Measurements from ENCODE around the gene PRSS21. TPM values are rescaled to one million over a fixed set of nuclear protein-coding genes. Genes with fewer than 3 reads are reported as not detected.

Gene PRSS21
- total RNA-seq, 4 donors from 2014 or later, result 1.6 to 1.9 TPM; not detected in 2

DNA sequence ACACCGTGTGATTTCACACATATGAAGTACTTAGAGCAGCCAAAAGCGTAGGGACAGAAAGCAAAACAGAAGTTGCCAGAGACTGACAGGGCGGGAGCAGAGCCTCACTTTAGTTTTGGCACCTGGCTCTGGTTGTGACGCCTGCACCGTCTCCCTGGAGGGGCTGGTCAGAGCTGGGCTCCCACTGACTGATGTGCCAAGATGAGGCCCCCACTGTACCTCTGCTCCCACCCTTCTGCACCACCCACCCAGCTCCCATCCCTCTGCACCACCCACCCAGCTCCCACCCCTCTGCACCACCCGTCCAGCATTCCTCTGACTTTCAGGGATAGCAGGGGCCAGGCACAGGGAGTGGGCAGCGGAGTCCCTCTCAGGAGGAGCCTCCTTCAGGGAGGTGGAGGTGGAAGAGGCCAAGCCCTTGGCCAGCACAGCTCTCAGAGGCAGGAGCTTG lies 3.2 kb upstream of the PRSS21 start:
- TF ChIP-seq, protein P1, sequence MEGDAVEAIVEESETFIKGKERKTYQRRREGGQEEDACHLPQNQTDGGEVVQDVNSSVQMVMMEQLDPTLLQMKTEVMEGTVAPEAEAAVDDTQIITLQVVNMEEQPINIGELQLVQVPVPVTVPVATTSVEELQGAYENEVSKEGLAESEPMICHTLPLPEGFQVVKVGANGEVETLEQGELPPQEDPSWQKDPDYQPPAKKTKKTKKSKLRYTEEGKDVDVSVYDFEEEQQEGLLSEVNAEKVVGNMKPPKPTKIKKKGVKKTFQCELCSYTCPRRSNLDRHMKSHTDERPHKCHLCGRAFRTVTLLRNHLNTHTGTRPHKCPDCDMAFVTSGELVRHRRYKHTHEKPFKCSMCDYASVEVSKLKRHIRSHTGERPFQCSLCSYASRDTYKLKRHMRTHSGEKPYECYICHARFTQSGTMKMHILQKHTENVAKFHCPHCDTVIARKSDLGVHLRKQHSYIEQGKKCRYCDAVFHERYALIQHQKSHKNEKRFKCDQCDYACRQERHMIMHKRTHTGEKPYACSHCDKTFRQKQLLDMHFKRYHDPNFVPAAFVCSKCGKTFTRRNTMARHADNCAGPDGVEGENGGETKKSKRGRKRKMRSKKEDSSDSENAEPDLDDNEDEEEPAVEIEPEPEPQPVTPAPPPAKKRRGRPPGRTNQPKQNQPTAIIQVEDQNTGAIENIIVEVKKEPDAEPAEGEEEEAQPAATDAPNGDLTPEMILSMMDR (IDR thresholded peaks at IDR 0.05), result no peak
- TF ChIP-seq POLR2A (IDR thresholded peaks at IDR 0.05) (no peak), POLR2AphosphoS5 (IDR thresholded peaks at IDR 0.05) (no peak), EP300 (IDR thresholded peaks at IDR 0.05; ENCODE audit: low read depth) (no peak)
- Histone ChIP-seq H3K4me3 (no peak overlapping the region), H3K9me3 (no peaks in the 10 kb centered on the region), H3K4me1 (peaks cover 0 to 4% (median 0%) of the 10 kb centered on the region in 4 donors), H3K27ac (no peak overlapping the region), H3K27me3 (peaks cover 26% of the 10 kb centered on the region), H3K36me3 (no peaks in the 10 kb centered on the region)
- DNase-seq, result no peak
- intact Hi-C loops (cut with DNase I; ENCODE audit: low total_unique reads), result no loop called here
- 55 to 75% methylated on average over 3 to 7 of the region's 7 CpGs for WGBS, 2 donors (ENCODE audit: low coverage in 1 of 2)
- in situ Hi-C loops (cut with MboI; ENCODE audit: low pct_ligation_motif_present in 1 of 4, low pct_unique_long_range_greater_than_20kb in 1 of 4, low sequenced_read_pairs in 3 of 4), result no loop called here

DNA sequence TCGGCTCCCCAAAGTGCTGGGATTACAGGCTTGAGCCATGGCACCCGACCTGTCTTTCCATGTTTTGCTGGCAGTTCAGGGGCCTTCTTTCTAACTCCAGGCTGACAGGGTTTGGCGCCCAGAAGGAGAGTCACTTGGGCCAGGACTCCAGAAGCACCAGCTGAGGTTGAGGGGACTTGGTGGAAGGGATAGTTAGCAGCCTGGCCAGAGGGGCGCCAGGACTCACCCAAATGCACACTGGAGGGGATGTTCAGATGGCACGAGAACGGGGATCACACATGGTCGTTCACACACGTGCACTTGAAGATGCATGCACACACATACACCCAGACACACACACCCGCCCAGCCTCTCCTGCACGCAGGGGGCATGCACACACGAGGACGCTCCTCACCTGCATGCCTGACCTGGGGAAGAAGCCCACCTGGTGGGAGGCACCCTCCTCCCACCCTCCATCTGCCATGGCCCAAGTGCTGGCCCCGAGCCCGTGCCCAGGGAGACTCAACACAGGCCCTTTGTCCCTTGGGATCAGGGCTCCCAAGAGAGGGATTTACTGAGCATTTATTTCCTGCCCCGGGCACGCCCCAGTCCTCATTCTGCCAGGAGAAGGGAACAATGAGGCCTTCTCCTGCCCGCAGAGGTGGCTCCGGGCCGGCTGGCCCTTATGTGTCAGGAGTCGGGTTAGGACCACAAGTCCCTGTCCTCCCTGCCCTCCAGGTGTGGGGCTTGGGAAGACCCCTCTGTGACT lies 2.3 kb upstream of the PRSS21 start:
- Histone ChIP-seq H3K4me3 (no peak overlapping the region), H3K27me3 (peaks cover 26% of the 10 kb centered on the region), H3K4me1 (peaks cover 0 to 4% (median 0%) of the 10 kb centered on the region in 4 donors), H3K36me3 (no peaks in the 10 kb centered on the region), H3K9me3 (no peaks in the 10 kb centered on the region), H3K27ac (no peak overlapping the region)
- peak; percentile 4 for DNase-seq
- intact Hi-C loops (cut with DNase I; ENCODE audit: low total_unique reads) (no loop called here), in situ Hi-C loops (cut with MboI; ENCODE audit: low pct_ligation_motif_present in 1 of 4, low pct_unique_long_range_greater_than_20kb in 1 of 4, low sequenced_read_pairs in 3 of 4) (no loop called here)
- TF ChIP-seq EP300 (IDR thresholded peaks at IDR 0.05; ENCODE audit: low read depth) (no peak), POLR2AphosphoS5 (IDR thresholded peaks at IDR 0.05) (no peak), POLR2A (IDR thresholded peaks at IDR 0.05) (no peak)
- TF ChIP-seq, protein P1 (IDR thresholded peaks at IDR 0.05), result no peak
- WGBS, 2 donors (ENCODE audit: low coverage in 1 of 2), result 77% methylated on average over 15 of the region's 20 CpGs; no CpG with 5 or more reads in 1 of the 2 donors

DNA sequence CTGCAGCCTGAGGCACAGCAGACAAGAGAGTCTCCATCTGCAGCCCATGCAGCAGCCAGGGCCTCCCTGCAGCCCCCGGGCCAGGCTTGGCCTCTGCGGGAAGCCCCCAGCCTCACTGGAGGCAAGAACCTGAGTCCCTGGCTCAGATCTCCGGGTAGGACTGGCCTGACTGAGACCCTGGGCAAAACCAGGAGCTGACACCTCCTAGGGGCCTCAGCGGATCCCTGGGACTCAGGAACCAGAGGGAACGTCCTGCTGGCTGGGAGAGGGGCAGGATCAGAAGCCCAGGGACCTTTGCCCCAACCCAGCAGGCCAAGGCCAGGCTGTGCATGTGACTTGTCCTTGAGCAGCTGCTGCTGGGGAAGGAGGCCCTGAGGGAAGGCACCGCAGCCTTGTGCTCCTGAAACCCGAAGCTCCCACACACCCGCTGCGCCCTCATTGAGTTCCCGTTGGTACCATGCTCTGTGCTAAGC lies 1.7 kb upstream of the PRSS21 start:
- DNase-seq, result peak; percentile 6
- TF ChIP-seq, protein P1 (IDR thresholded peaks at IDR 0.05), result no peak
- Histone ChIP-seq H3K36me3 (no peaks in the 10 kb centered on the region), H3K27me3 (peaks cover 23% of the 10 kb centered on the region), H3K9me3 (no peaks in the 10 kb centered on the region), H3K27ac (no peak overlapping the region), H3K4me1 (peaks cover 0 to 4% (median 0%) of the 10 kb centered on the region in 4 donors), H3K4me3 (no peak overlapping the region)
- WGBS, 2 donors (ENCODE audit: low coverage in 1 of 2), result 88% methylated on average over 8 of the region's 10 CpGs; no CpG with 5 or more reads in 1 of the 2 donors
- intact Hi-C loops (cut with DNase I; ENCODE audit: low total_unique reads), result no loop called here
- in situ Hi-C loops (cut with MboI; ENCODE audit: low pct_ligation_motif_present in 1 of 4, low pct_unique_long_range_greater_than_20kb in 1 of 4, low sequenced_read_pairs in 3 of 4), result no loop called here

DNA sequence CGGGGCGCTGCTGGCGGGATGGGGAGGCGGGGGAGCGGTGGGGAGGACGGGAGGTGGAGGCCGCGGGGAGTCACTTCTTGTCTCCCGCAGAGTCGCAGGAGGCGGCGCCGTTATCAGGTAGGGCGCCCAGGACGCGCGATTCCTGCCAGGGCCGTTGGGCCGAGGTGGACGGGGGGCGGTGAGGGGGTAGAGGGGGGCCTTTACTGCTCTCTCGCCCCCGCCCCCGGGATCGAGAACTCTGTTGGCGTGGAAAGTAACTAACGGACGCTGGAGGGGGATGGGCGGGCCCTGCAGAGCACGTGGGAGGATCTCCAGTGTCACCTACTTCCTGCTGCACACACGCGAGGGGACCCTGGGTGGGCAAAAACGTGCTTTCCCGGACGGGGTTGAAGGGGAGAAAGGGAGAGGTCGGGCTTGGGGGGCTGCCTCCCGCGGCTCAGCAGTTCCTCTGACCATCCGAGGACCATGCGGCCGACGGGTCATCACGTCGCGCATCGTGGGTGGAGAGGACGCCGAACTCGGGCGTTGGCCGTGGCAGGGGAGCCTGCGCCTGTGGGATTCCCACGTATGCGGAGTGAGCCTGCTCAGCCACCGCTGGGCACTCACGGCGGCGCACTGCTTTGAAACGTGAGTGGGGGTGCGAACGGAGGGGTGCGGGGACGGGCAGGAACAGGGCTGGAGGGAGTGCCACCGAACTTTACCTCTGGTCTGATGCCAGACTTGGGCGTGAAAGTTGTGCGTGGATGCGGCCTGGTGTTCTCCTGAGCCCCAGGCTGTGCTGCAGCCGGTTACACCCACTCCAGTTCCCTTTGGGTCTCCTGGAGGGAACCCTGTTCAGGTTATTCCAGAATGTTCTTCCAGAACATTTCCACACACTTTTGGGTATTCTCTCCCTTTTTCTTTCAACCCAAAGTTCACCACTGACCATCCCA lies 569 bp downstream of the PRSS21 start:
- H3K27me3 ChIP-seq, result peaks cover 11% of the 10 kb centered on the region
- TF ChIP-seq, protein P1 (IDR thresholded peaks at IDR 0.05), result no peak
- TF ChIP-seq EP300 (IDR thresholded peaks at IDR 0.05; ENCODE audit: low read depth), result no peak
- no peak for TF ChIP-seq POLR2AphosphoS5 (IDR thresholded peaks at IDR 0.05)
- TF ChIP-seq POLR2A (IDR thresholded peaks at IDR 0.05), result no peak
- no peaks in the 10 kb centered on the region for H3K9me3 ChIP-seq
- in situ Hi-C loops (cut with MboI; ENCODE audit: low pct_ligation_motif_present in 1 of 4, low pct_unique_long_range_greater_than_20kb in 1 of 4, low sequenced_read_pairs in 3 of 4), result no loop called here
- H3K4me3 ChIP-seq, result peak overlapping the region in 1 of 4 donors; percentile 1
- intact Hi-C loops (cut with DNase I; ENCODE audit: low total_unique reads), result no loop called here
- no peak overlapping the region for H3K27ac ChIP-seq
- H3K36me3 ChIP-seq, result no peaks in the 10 kb centered on the region
- 60 to 89% methylated on average over 1 to 68 of the region's 68 CpGs for WGBS, 2 donors (ENCODE audit: low coverage in 1 of 2)
- DNase-seq, result peak; percentile 6
- H3K4me1 ChIP-seq, result peaks cover 0 to 4% (median 0%) of the 10 kb centered on the region in 4 donors
